Left ventricle myocardium inferior (tissue), 1 donor: ENCODE measurements around the gene SLC36A1. TPM values are rescaled to one million over a fixed set of nuclear protein-coding genes. Genes with fewer than 3 reads are reported as not detected.

Experiments used
- DNase-seq: peaks from one replicate; pipeline ENCODE4 v3.0.0-alpha.2; 2020
- H3K27ac ChIP-seq: fragments of 200-600 bp; replicated peaks from 2 replicates; pipeline ENCODE4 v1.8.0; 2021
- H3K27me3 ChIP-seq: fragments of 200-600 bp; 2 replicates; pipeline ENCODE4 v1.8.0; 2021; ENCODE audit warnings: low read depth
- H3K36me3 ChIP-seq: fragments of 200-600 bp; 2 replicates; pipeline ENCODE4 v1.8.0; 2021
- H3K4me1 ChIP-seq: fragments of 200-600 bp; 2 replicates; pipeline ENCODE4 v1.8.0; 2021
- H3K4me3 ChIP-seq: fragments of 200-600 bp; 2 replicates; pipeline ENCODE4 v1.8.0; 2021; ENCODE audit warnings: mild to moderate bottlenecking, moderate library complexity
- H3K9me3 ChIP-seq: fragments of 200-600 bp; replicated peaks from 2 replicates; pipeline ENCODE4 v1.8.0; 2021
- CTCF ChIP-seq: fragments of 200-600 bp; IDR thresholded peaks from 2 replicates; pipeline ENCODE4 v1.8.0; 2021; ENCODE audit warnings: antibody characterized with exemption, mild to moderate bottlenecking, borderline replicate concordance
- intact Hi-C: fragments of 100-400 bp; cut with micrococcal nuclease; formaldehyde crosslinking; loops from one replicate; pipeline ENCODE4 v1.11.0; 2022
- microRNA-seq: library from miRNA; unstranded; fragments of <30 nt; microRNA quantifications from one replicate; pipeline ENCODE4 v1.2.0, GENCODE V29; 2020
- total RNA-seq: library from RNA; stranded (reverse); fragmentation: NEBNext Ultra II Directional; extraction: Animal tissue kit (Norgen Biotek cat#: 25700); gene quantifications from one replicate; pipeline ENCODE4 v1.2.1, GENCODE V29; 2021
- donor health status: DM: no; HTN: yes; CAD: no; lungs with severe emphysema.

SLC36A1 gene
- total RNA-seq, 1 donor from 2014 or later = 3.1 TPM

- H3K36me3 ChIP-seq = no peaks in the 10 kb centered on the region
- no peak overlapping the region for H3K27ac ChIP-seq
- no peaks in the 10 kb centered on the region for H3K27me3 ChIP-seq
- H3K9me3 ChIP-seq = no peaks in the 10 kb centered on the region
- intact Hi-C loops = no loop called here
- TF ChIP-seq CTCF = no peak
- H3K4me1 ChIP-seq = no peaks in the 10 kb centered on the region
- DNase-seq = no peak
- no peak overlapping the region for H3K4me3 ChIP-seq
Measured at GRCh38 chr5:151537044-151537443, 89.6 kb downstream of the SLC36A1 start.

GRCh38 chr5:151541571-151541970 is 94.2 kb downstream of the SLC36A1 start:
- no peak for DNase-seq
- H3K4me1 ChIP-seq = no peaks in the 10 kb centered on the region
- no peak for TF ChIP-seq CTCF
- no peaks in the 10 kb centered on the region for H3K9me3 ChIP-seq
- H3K36me3 ChIP-seq = no peaks in the 10 kb centered on the region
- H3K27me3 ChIP-seq = no peaks in the 10 kb centered on the region
- intact Hi-C loops = no loop called here
- no peak overlapping the region for H3K27ac ChIP-seq
- no peak overlapping the region for H3K4me3 ChIP-seq

Small RNAs within 50 kb of the gene (microRNA-seq; reads per million reads assigned to microRNA genes)
- gene MIR6499 = not detected

Other genes with a start within 250 kb of the SLC36A1 start
- 167 TPM for gene CCDC69, start 223.5 kb upstream of the SLC36A1 start, total RNA-seq
- gene GM2A, start 194.4 kb upstream of the SLC36A1 start, total RNA-seq = 35.4 TPM
- gene SLC36A3, start 143.8 kb upstream of the SLC36A1 start, total RNA-seq = not detected
- gene SLC36A2, start 100.0 kb upstream of the SLC36A1 start, total RNA-seq = 0.16 TPM
- not detected for gene FAT2, start 143.7 kb downstream of the SLC36A1 start, total RNA-seq
- 477 TPM for gene SPARC, start 239.3 kb downstream of the SLC36A1 start, total RNA-seq